ENCODE measurements around the gene VAPA. TPM values are rescaled to one million over a fixed set of nuclear protein-coding genes. Genes with fewer than 3 reads are reported as not detected.

Gene VAPA
- total RNA-seq, 6 experiments from 2014 or later: 184 to 237 (median 206) TPM

- Mint-ChIP-seq H3K36me3 (ENCODE audit: low read depth) (peaks cover 21% of the 10 kb centered on the region; the same call in 1 of the 2 replicates), H3K9me3 (no peaks in the 10 kb centered on the region), H3K4me3 (no peak overlapping the region), H3K27me3 (ENCODE audit: insufficient read depth) (no peaks in the 10 kb centered on the region), H3K27ac (peak overlapping the region; percentile 53), H3K4me1 (ENCODE audit: low read depth) (peaks cover 64% of the 10 kb centered on the region)
- TF ChIP-seq CTCF (IDR thresholded peaks at IDR 0.05): peak; percentile 85
- peak; percentile 57 for DNase-seq
Observed at GRCh38 chr18:9951022-9951859, 37.4 kb downstream of the VAPA start.

GRCh38 chr18:9952633-9953416 is 39.0 kb downstream of the VAPA start:
- no peak for TF ChIP-seq CTCF (IDR thresholded peaks at IDR 0.05)
- Mint-ChIP-seq H3K27me3 (ENCODE audit: insufficient read depth) (no peaks in the 10 kb centered on the region), H3K4me3 (no peak overlapping the region), H3K36me3 (ENCODE audit: low read depth) (peaks cover 21% of the 10 kb centered on the region; the same call in 1 of the 2 replicates), H3K9me3 (no peaks in the 10 kb centered on the region), H3K27ac (peak overlapping the region; percentile 77), H3K4me1 (ENCODE audit: low read depth) (peaks cover 49% of the 10 kb centered on the region)
- DNase-seq: peak; percentile 51

GRCh38 chr18:9958861-9959399 is 45.1 kb downstream of the VAPA start:
- Mint-ChIP-seq H3K4me1 (ENCODE audit: low read depth) (peaks cover 24% of the 10 kb centered on the region), H3K9me3 (no peaks in the 10 kb centered on the region), H3K27me3 (ENCODE audit: insufficient read depth) (no peaks in the 10 kb centered on the region), H3K36me3 (ENCODE audit: low read depth) (peaks cover 17% of the 10 kb centered on the region), H3K4me3 (no peak overlapping the region), H3K27ac (no peak overlapping the region)
- DNase-seq: no peak
- TF ChIP-seq CTCF (IDR thresholded peaks at IDR 0.05): no peak

- Mint-ChIP-seq H3K9me3 (no peaks in the 10 kb centered on the region), H3K36me3 (ENCODE audit: low read depth) (peaks cover 14% of the 10 kb centered on the region), H3K27me3 (ENCODE audit: insufficient read depth) (no peaks in the 10 kb centered on the region), H3K4me3 (no peak overlapping the region), H3K4me1 (ENCODE audit: low read depth) (peaks cover 21% of the 10 kb centered on the region), H3K27ac (no peak overlapping the region)
- no peak for DNase-seq
- TF ChIP-seq CTCF (IDR thresholded peaks at IDR 0.05): no peak
Observed at GRCh38 chr18:9959564-9959963, 45.7 kb downstream of the VAPA start.

GRCh38 chr18:9960258-9960904 is 46.6 kb downstream of the VAPA start:
- TF ChIP-seq CTCF (IDR thresholded peaks at IDR 0.05): no peak
- no peak for DNase-seq
- H3K4me1 Mint-ChIP-seq (ENCODE audit: low read depth): peaks cover 21% of the 10 kb centered on the region
- no peaks in the 10 kb centered on the region for H3K9me3 Mint-ChIP-seq
- 0 out of 2 replicates have a peak overlapping the region, but pooled peaks have one; percentile 1 for H3K27ac Mint-ChIP-seq
- H3K36me3 Mint-ChIP-seq (ENCODE audit: low read depth): peaks cover 14% of the 10 kb centered on the region
- no peak overlapping the region for H3K4me3 Mint-ChIP-seq
- H3K27me3 Mint-ChIP-seq (ENCODE audit: insufficient read depth): no peaks in the 10 kb centered on the region

Measured in HFFc6 (cell line).